GM13977 (cell line): ENCODE results near the gene KIF20B.

Source experiments
- DNase-seq: peaks from one replicate; pipeline ENCODE4 v3.0.0; 2012; ENCODE audit warnings: low spot score
- CTCF ChIP-seq: IDR thresholded peaks from 2 replicates; pipeline ENCODE4 v1.5.1; 2012; ENCODE audit warnings: mild to moderate bottlenecking, control low read depth; ENCODE audit not compliant: insufficient read depth; ENCODE audit errors: extremely low read depth, missing control alignments
- in situ Hi-C: fragments of 300-500 bp; cut with MboI; formaldehyde crosslinking; loops from one replicate; pipeline ENCODE4 v1.12.0; 2022; ENCODE audit warnings: low sequenced_read_pairs, low pct_unique_long_range_greater_than_20kb, mixed read lengths, inconsistent platforms; ENCODE audit not compliant: unreplicated experiment

KIF20B gene

DNA sequence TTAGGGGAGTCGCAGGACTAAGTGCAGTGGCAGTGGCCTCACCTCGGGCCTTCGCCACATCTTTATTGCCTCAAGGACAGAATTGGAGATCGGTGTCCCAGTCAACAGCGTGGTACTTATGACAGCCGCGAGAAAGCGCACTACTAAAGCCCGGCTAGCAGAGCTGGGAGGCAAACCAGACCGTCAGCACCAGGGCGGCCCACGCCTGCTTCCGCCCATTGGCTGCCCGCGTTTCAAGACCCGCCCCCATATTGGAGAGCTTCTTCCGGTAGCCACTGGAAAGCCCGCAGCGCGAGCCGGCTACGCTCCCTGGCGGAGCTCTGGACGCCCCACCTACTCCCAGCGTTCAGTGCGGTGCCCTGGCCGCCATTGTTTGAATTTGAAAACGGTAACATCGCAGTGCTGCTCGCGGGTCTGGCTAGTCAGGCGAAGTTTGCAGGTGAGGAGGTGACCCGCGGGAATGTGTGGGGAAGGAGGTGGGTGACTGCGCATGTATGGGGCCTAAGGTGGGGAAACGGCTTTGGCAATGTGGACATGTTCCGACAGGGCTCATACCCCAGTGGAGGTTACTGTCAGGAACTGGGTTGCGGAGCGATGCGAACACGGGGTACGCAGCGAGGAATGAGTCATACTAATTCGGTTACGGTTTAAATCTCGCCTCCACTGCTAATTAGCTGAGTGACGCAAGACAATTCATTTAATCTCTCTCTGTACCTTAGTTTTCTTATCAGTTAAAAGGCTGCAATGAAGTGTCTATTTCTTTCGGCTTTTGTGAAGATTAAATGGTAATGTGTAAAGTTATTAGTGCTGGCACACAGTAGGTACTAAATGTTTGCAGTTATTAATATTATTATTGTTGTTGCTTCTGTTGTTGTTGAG is at the start of gene KIF20B:
Gene KIF20B, plus strand, starts transcription at position 349 of the 879 bp plus-strand sequence. CDS start 3,705 bp downstream, outside the sequence.
- peak; percentile 47 for TF ChIP-seq CTCF
- in situ Hi-C loops = no loop called here
- peak; percentile 91 for DNase-seq

DNA sequence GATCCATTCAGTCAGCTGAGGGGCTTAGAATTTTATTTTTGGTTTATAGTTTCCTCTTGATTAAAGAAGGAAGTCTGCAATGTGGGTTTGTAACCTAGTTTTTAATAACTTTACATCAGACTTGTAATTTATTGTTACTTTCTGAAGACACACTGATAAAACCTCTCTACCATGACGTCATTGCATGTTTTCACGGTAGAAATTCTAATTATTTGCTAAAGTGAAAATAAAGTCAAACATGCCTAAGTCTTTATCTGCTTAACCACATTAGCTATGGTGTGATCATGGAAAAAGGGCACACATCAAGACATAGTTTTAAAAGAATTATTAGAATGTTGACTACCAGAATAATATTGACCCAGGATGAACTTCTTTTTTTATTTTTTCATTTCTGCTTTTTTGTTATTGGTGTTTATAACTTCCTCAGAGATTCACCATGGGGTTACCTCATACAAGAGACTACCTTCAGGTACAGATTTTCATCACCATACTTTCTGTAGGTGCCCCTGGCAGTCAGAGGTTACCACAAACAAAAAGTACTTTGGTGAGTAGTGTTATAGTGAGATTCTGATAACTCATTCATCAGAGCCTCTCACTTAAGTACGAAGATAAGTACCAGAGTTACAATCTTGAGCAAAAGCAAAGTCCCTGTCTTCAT is 49.3 kb upstream of the KIF20B start:
- in situ Hi-C loops = no loop called here
- DNase-seq = peak; percentile 38
- no peak for TF ChIP-seq CTCF

- no peak for DNase-seq
Measured at GRCh38 chr10:89652806-89653370, 48.5 kb upstream of the KIF20B start.

GRCh38 chr10:89653410-89653869 is 48.0 kb upstream of the KIF20B start:
- in situ Hi-C loops = no loop called here
- TF ChIP-seq CTCF = no peak
- DNase-seq = peak; percentile 18

More at GRCh38 chr10:89652806-89653370, 48.5 kb upstream of the KIF20B start:
- in situ Hi-C loops = no loop called here
- no peak for TF ChIP-seq CTCF

DNA sequence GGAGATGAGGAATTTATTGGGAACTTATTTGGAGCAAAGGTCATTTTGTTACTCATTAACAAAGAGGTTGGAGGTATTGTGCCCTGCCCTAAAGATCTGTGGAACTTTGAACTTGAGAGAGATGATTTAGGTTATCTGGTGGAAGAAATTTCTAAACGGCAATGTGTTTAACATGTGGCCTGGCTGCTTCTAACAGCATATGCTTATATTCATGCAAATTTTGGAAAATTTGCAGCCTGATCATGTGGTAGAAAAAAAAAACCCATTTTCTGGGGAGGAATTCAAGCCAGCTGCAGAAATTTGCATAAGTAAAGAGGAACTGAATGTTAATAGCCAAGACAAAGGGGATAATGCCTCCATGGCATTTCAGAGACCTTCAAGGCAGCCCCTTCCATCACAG is 45.7 kb upstream of the KIF20B start:
- no peak for DNase-seq
- TF ChIP-seq CTCF = no peak
- in situ Hi-C loops = no loop called here

DNA sequence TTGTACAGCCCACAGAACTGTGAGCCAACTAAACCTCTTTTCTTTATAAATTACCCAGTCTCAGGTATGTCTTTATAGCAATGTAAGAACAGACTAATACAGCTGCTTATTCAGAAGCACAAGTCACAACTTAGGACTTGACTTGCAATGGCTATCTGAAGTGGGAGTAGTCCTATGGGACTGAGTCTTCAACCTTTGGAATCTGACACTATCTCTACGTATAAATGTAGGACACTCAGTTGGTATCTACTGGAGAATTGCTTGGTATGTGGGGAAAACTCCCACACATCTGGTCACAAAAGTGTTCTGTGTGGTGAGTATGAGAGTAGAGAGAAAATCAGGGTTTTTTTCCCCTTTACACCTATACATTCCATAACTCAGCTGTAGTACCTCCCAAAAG is 44.1 kb upstream of the KIF20B start:
- in situ Hi-C loops = no loop called here
- no peak for DNase-seq
- TF ChIP-seq CTCF = no peak
